SK-N-SH (cell line): ENCODE measurements around the gene ADD1.

Experiments
- CHD2 ChIP-seq: fragments of 150-350 bp; IDR thresholded peaks from 2 replicates; pipeline ENCODE4 v1.6.1; 2018; ENCODE audit warnings: low read length; ENCODE audit not compliant: partially characterized antibody
- EP300 ChIP-seq, 2 experiments: IDR thresholded peaks; 2 replicates each; pipeline versions ENCODE4 v1.4.0 to v1.6.1; 2012; ENCODE audit warnings: borderline replicate concordance in 1 of 2, low read depth in 1 of 2, low read length in 1 of 2
- GABPA ChIP-seq: IDR thresholded peaks from 2 replicates; pipeline ENCODE4 v1.4.0; 2012; ENCODE audit warnings: low read depth, mild to moderate bottlenecking
- NRF1 ChIP-seq: IDR thresholded peaks from 2 replicates; pipeline ENCODE4 v1.6.1; 2012; ENCODE audit warnings: low read depth, mild to moderate bottlenecking, low read length
- POLR2AphosphoS5 ChIP-seq: IDR thresholded peaks from 2 replicates; pipeline ENCODE4 v1.6.1; 2012; ENCODE audit warnings: low read depth, low read length
- RAD21 ChIP-seq: IDR thresholded peaks from 2 replicates; pipeline ENCODE4 v1.6.1; 2012; ENCODE audit warnings: mild to moderate bottlenecking, low read length
- RCOR1 ChIP-seq: fragments of 150-350 bp; IDR thresholded peaks from 2 replicates; pipeline ENCODE4 v1.6.1; 2017; ENCODE audit warnings: antibody characterized with exemption, low read length
- RXRA ChIP-seq: IDR thresholded peaks from 2 replicates; pipeline ENCODE4 v1.4.0; 2012; ENCODE audit warnings: low read depth, mild to moderate bottlenecking, borderline replicate concordance
- SMC3 ChIP-seq: IDR thresholded peaks from 2 replicates; pipeline ENCODE4 v1.6.1; 2012; ENCODE audit warnings: low read depth, low read length, improper control_type of control experiment
- TAF1 ChIP-seq: IDR thresholded peaks from 2 replicates; pipeline ENCODE4 v1.6.1; 2012; ENCODE audit warnings: low read depth, mild to moderate bottlenecking, low read length, moderate library complexity, borderline replicate concordance
- YY1 ChIP-seq: IDR thresholded peaks from 2 replicates; pipeline ENCODE4 v1.4.0; 2012; ENCODE audit warnings: low read depth, mild to moderate bottlenecking
- TF ChIP-seq, protein P1 (sequence below): fragments of 200-600 bp; sonication (generic); IDR thresholded peaks from 2 replicates; pipeline ENCODE4 v1.6.1; 2017; ENCODE audit warnings: antibody characterized with exemption, mild to moderate bottlenecking, moderate library complexity
- TF ChIP-seq, protein P2 (sequence below): IDR thresholded peaks from 2 replicates; pipeline ENCODE4 v1.4.0; 2012; ENCODE audit warnings: low read depth, borderline replicate concordance
- TF ChIP-seq, protein P3 (sequence below): IDR thresholded peaks from 2 replicates; pipeline ENCODE4 v1.6.1; 2012; ENCODE audit warnings: mild to moderate bottlenecking, low read depth, low read length, moderate library complexity

DNA sequence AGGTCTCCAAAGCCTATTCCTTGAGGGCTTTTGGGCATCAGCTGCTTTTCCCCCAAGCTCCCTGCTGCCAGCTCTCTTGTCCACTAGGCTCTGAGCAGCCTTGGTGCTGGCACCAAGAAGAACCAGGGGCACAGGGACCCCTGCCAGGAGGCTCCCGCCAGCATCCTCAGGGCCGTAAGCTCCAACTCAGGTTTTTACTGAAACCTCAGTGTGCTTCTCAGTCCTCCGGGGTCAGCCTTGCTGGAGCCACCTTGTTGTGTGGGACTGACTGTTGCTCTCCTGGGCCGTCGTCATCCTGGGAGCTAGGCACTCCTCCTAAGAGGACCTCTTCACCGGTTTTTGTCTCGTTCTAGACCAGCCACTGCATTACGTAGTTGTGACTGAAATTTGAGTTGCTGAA, 80.6 kb downstream of the ADD1 start:
- TF ChIP-seq, protein P1, sequence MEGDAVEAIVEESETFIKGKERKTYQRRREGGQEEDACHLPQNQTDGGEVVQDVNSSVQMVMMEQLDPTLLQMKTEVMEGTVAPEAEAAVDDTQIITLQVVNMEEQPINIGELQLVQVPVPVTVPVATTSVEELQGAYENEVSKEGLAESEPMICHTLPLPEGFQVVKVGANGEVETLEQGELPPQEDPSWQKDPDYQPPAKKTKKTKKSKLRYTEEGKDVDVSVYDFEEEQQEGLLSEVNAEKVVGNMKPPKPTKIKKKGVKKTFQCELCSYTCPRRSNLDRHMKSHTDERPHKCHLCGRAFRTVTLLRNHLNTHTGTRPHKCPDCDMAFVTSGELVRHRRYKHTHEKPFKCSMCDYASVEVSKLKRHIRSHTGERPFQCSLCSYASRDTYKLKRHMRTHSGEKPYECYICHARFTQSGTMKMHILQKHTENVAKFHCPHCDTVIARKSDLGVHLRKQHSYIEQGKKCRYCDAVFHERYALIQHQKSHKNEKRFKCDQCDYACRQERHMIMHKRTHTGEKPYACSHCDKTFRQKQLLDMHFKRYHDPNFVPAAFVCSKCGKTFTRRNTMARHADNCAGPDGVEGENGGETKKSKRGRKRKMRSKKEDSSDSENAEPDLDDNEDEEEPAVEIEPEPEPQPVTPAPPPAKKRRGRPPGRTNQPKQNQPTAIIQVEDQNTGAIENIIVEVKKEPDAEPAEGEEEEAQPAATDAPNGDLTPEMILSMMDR = no peak
- no peak for TF ChIP-seq NRF1
- TF ChIP-seq RAD21 = no peak
- TF ChIP-seq GABPA = no peak
- TF ChIP-seq POLR2AphosphoS5 = no peak
- TF ChIP-seq YY1 = no peak
- TF ChIP-seq RXRA = no peak
- TF ChIP-seq TAF1 = no peak
- no peak for TF ChIP-seq RCOR1
- TF ChIP-seq, protein P2, sequence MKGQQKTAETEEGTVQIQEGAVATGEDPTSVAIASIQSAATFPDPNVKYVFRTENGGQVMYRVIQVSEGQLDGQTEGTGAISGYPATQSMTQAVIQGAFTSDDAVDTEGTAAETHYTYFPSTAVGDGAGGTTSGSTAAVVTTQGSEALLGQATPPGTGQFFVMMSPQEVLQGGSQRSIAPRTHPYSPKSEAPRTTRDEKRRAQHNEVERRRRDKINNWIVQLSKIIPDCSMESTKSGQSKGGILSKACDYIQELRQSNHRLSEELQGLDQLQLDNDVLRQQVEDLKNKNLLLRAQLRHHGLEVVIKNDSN = no peak
- no peak for TF ChIP-seq EP300 (IDR thresholded peaks at IDR 0.05; ENCODE audit: borderline replicate concordance in 1 of 2, low read depth in 1 of 2, low read length in 1 of 2)
- TF ChIP-seq SMC3 = no peak
- no peak for TF ChIP-seq CHD2
- TF ChIP-seq, protein P3, sequence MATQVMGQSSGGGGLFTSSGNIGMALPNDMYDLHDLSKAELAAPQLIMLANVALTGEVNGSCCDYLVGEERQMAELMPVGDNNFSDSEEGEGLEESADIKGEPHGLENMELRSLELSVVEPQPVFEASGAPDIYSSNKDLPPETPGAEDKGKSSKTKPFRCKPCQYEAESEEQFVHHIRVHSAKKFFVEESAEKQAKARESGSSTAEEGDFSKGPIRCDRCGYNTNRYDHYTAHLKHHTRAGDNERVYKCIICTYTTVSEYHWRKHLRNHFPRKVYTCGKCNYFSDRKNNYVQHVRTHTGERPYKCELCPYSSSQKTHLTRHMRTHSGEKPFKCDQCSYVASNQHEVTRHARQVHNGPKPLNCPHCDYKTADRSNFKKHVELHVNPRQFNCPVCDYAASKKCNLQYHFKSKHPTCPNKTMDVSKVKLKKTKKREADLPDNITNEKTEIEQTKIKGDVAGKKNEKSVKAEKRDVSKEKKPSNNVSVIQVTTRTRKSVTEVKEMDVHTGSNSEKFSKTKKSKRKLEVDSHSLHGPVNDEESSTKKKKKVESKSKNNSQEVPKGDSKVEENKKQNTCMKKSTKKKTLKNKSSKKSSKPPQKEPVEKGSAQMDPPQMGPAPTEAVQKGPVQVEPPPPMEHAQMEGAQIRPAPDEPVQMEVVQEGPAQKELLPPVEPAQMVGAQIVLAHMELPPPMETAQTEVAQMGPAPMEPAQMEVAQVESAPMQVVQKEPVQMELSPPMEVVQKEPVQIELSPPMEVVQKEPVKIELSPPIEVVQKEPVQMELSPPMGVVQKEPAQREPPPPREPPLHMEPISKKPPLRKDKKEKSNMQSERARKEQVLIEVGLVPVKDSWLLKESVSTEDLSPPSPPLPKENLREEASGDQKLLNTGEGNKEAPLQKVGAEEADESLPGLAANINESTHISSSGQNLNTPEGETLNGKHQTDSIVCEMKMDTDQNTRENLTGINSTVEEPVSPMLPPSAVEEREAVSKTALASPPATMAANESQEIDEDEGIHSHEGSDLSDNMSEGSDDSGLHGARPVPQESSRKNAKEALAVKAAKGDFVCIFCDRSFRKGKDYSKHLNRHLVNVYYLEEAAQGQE = no peak
